Thyroid gland (tissue), 4 donors: ENCODE data around the gene TSHZ1. TPM values are rescaled to one million over a fixed set of nuclear protein-coding genes. Genes with fewer than 3 reads are reported as not detected.

ENCODE experiments used
- DNase-seq, 2 donors: peaks; one replicate each; pipeline ENCODE4 v3.0.0-alpha.2; 2019
- H3K27ac ChIP-seq, 3 donors: fragments of 200-600 bp; sonication (generic); 1 replicate in 2 of 3; 2 replicates in 1 of 3; pipeline ENCODE4 v1.5.1; 2016 to 2019; ENCODE audit warnings: mild to moderate bottlenecking in 1 of 3, moderate library complexity in 1 of 3
- H3K27me3 ChIP-seq: fragments of 200-600 bp; sonication (generic); one replicate; pipeline ENCODE4 v1.5.1; 2019
- H3K36me3 ChIP-seq, 2 donors: fragments of 200-600 bp; sonication (generic); one replicate each; pipeline ENCODE4 v1.5.1; 2016 to 2019
- H3K4me1 ChIP-seq, 2 donors: fragments of 200-600 bp; sonication (generic); one replicate each; pipeline ENCODE4 v1.5.1; 2017 to 2019
- H3K4me3 ChIP-seq, 3 donors: fragments of 200-600 bp; sonication (generic); replicated peaks in 1 of 3; 1 replicate in 2 of 3; 2 replicates in 1 of 3; pipeline ENCODE4 v1.5.1; 2016; ENCODE audit warnings: mild to moderate bottlenecking in 1 of 3
- H3K9me3 ChIP-seq: fragments of 200-600 bp; sonication (generic); one replicate; pipeline ENCODE4 v1.5.1; 2017
- CTCF ChIP-seq, 6 experiments: fragments of 200-600 bp in 3 of 6; fragments of 450-650 bp in 3 of 6; sonication (generic) in 3 of 6; IDR thresholded peaks; one replicate each; pipeline ENCODE4 v1.5.1; 2016 to 2019; ENCODE audit warnings: antibody characterized with exemption in 6 of 6, mild to moderate bottlenecking in 2 of 6, inconsistent platforms in 1 of 6, moderate library complexity in 1 of 6
- POLR2A ChIP-seq, 2 donors: fragments of 450-650 bp; IDR thresholded peaks; one replicate each; pipeline ENCODE4 v1.6.1; 2017; ENCODE audit warnings: antibody characterized with exemption in 2 of 2, mild to moderate bottlenecking in 2 of 2, moderate library complexity in 1 of 2
- WGBS, 2 donors: methylation state at CpG; one replicate each; pipeline ENCODE4 v1.1.5; 2017; 5-methylcytosine and 5-hydroxymethylcytosine counted together
- intact Hi-C: fragments of 100-400 bp; cut with DNase I; formaldehyde crosslinking; loops from one replicate; pipeline ENCODE4 v1.15.1; 2023
- total RNA-seq, 4 donors: library from RNA; depleted of rRNA; stranded (reverse); fragments of >200 nt; gene quantifications; one replicate each; pipeline ENCODE4 v1.2.3, GENCODE V29; 2016

Gene TSHZ1
- total RNA-seq, 4 donors from 2014 or later = 17.9 to 22.2 (median 19.0) TPM

GRCh38 chr18:75262511-75262910 is 51.9 kb downstream of the TSHZ1 start:
- Histone ChIP-seq H3K27me3 (no peaks in the 10 kb centered on the region), H3K4me3 (no peak overlapping the region), H3K36me3 (no peaks in the 10 kb centered on the region), H3K4me1 (peaks cover 0 to 9% of the 10 kb centered on the region in 2 donors), H3K9me3 (no peaks in the 10 kb centered on the region), H3K27ac (no peak overlapping the region)
- intact Hi-C loops = no loop called here
- 86 to 94% methylated on average over 4 of the region's 4 CpGs for WGBS, 2 donors
- DNase-seq = no peak
- TF ChIP-seq POLR2A (IDR thresholded peaks at IDR 0.05) = no peak
- no peak for TF ChIP-seq CTCF (IDR thresholded peaks at IDR 0.05)

- H3K9me3 ChIP-seq = no peaks in the 10 kb centered on the region
- no peaks in the 10 kb centered on the region for H3K27me3 ChIP-seq
- TF ChIP-seq POLR2A (IDR thresholded peaks at IDR 0.05) (no peak), CTCF (IDR thresholded peaks at IDR 0.05) (no peak)
- intact Hi-C loops = no loop called here
- DNase-seq = no peak
- 74 to 77% methylated on average over 6 of the region's 6 CpGs for WGBS, 2 donors
- H3K4me3 ChIP-seq = no peak overlapping the region
- H3K27ac ChIP-seq = no peak overlapping the region
- H3K4me1 ChIP-seq = peaks cover 0 to 9% of the 10 kb centered on the region in 2 donors
- H3K36me3 ChIP-seq = no peaks in the 10 kb centered on the region
Measured at GRCh38 chr18:75264195-75264594, 53.6 kb downstream of the TSHZ1 start.

- Histone ChIP-seq H3K4me1 (peaks cover 0 to 9% of the 10 kb centered on the region in 2 donors), H3K4me3 (no peak overlapping the region), H3K27ac (no peak overlapping the region), H3K36me3 (no peaks in the 10 kb centered on the region), H3K27me3 (no peaks in the 10 kb centered on the region), H3K9me3 (no peaks in the 10 kb centered on the region)
- DNase-seq = no peak
- intact Hi-C loops = no loop called here
- WGBS, 2 donors = 65 to 67% methylated on average over 11 of the region's 11 CpGs
- TF ChIP-seq POLR2A (IDR thresholded peaks at IDR 0.05) (no peak), CTCF (IDR thresholded peaks at IDR 0.05) (no peak)
Measured at GRCh38 chr18:75264926-75265597, 54.5 kb downstream of the TSHZ1 start.

- Histone ChIP-seq H3K27me3 (no peaks in the 10 kb centered on the region), H3K4me1 (peaks cover 0 to 9% of the 10 kb centered on the region in 2 donors), H3K9me3 (no peaks in the 10 kb centered on the region), H3K27ac (no peak overlapping the region), H3K36me3 (no peaks in the 10 kb centered on the region), H3K4me3 (no peak overlapping the region)
- WGBS, 2 donors = 91 to 93% methylated on average over 9 of the region's 9 CpGs
- intact Hi-C loops = no loop called here
- TF ChIP-seq CTCF (IDR thresholded peaks at IDR 0.05) (no peak), POLR2A (IDR thresholded peaks at IDR 0.05) (no peak)
- no peak for DNase-seq
Measured at GRCh38 chr18:75265872-75266271, 55.3 kb downstream of the TSHZ1 start.

- Histone ChIP-seq H3K4me3 (no peak overlapping the region), H3K36me3 (no peaks in the 10 kb centered on the region), H3K4me1 (peaks cover 0 to 9% of the 10 kb centered on the region in 2 donors), H3K9me3 (no peaks in the 10 kb centered on the region), H3K27me3 (no peaks in the 10 kb centered on the region), H3K27ac (no peak overlapping the region)
- intact Hi-C loops = no loop called here
- DNase-seq = no peak
- no peak for TF ChIP-seq POLR2A (IDR thresholded peaks at IDR 0.05)
- no peak for TF ChIP-seq CTCF (IDR thresholded peaks at IDR 0.05)
- WGBS, 2 donors = 80 to 81% methylated on average over 10 of the region's 10 CpGs
Measured at GRCh38 chr18:75267643-75268363, 57.2 kb downstream of the TSHZ1 start.
